ENCODE results near the gene PID1.
"Not testable (repeated sequence)": the region's sequence is repeated elsewhere in the genome, so short reads cannot be mapped to it uniquely, and the experiment has no call there.

Gene PID1

GRCh38 chr2:229210641-229211040 lies 60.4 kb downstream of the PID1 start:
- Histone ChIP-seq H3K9ac (ENCODE audit: low read length) (no peak overlapping the region), H3K4me1 (ENCODE audit: control insufficient read depth, low read depth, low read length) (peaks cover 2% of the 10 kb centered on the region), H3K27ac (ENCODE audit: low read length) (no peak overlapping the region), H3K4me3 (ENCODE audit: low read length) (no peak overlapping the region), H3K9me3 (ENCODE audit: control insufficient read depth, low read depth, low read length) (no peaks in the 10 kb centered on the region), H3K27me3 (ENCODE audit: control insufficient read depth, insufficient read depth, low read length) (no peaks in the 10 kb centered on the region), H3K36me3 (ENCODE audit: control insufficient read depth, low read depth, low read length) (no peaks in the 10 kb centered on the region)

- no peaks in the 10 kb centered on the region for H3K27me3 ChIP-seq (ENCODE audit: control insufficient read depth, insufficient read depth, low read length)
- no peaks in the 10 kb centered on the region for H3K36me3 ChIP-seq (ENCODE audit: control insufficient read depth, low read depth, low read length)
- no peak overlapping the region for H3K9ac ChIP-seq (ENCODE audit: low read length)
- H3K4me1 ChIP-seq (ENCODE audit: control insufficient read depth, low read depth, low read length) = no peaks in the 10 kb centered on the region
- H3K9me3 ChIP-seq (ENCODE audit: control insufficient read depth, low read depth, low read length) = no peaks in the 10 kb centered on the region
- no peak overlapping the region for H3K27ac ChIP-seq (ENCODE audit: low read length)
- no peak overlapping the region for H3K4me3 ChIP-seq (ENCODE audit: low read length)
Measured at GRCh38 chr2:229206548-229206947, 64.5 kb downstream of the PID1 start.

- Histone ChIP-seq H3K9me3 (ENCODE audit: control insufficient read depth, low read depth, low read length) (no peaks in the 10 kb centered on the region), H3K36me3 (ENCODE audit: control insufficient read depth, low read depth, low read length) (no peaks in the 10 kb centered on the region), H3K4me3 (ENCODE audit: low read length) (no peak overlapping the region), H3K4me1 (ENCODE audit: control insufficient read depth, low read depth, low read length) (no peaks in the 10 kb centered on the region), H3K27ac (ENCODE audit: low read length) (no peak overlapping the region), H3K9ac (ENCODE audit: low read length) (no peak overlapping the region), H3K27me3 (ENCODE audit: control insufficient read depth, insufficient read depth, low read length) (no peaks in the 10 kb centered on the region)
Measured at GRCh38 chr2:229205704-229206103, 65.4 kb downstream of the PID1 start.

- no peak overlapping the region for H3K4me3 ChIP-seq (ENCODE audit: low read length)
- H3K27me3 ChIP-seq (ENCODE audit: control insufficient read depth, insufficient read depth, low read length) = no peaks in the 10 kb centered on the region
- H3K36me3 ChIP-seq (ENCODE audit: control insufficient read depth, low read depth, low read length) = no peaks in the 10 kb centered on the region
- H3K9ac ChIP-seq (ENCODE audit: low read length) = no peak overlapping the region
- no peaks in the 10 kb centered on the region for H3K4me1 ChIP-seq (ENCODE audit: control insufficient read depth, low read depth, low read length)
- H3K9me3 ChIP-seq (ENCODE audit: control insufficient read depth, low read depth, low read length) = no peaks in the 10 kb centered on the region
- no peak overlapping the region for H3K27ac ChIP-seq (ENCODE audit: low read length)
Measured at GRCh38 chr2:229202646-229203045, 68.4 kb downstream of the PID1 start.

GRCh38 chr2:229201521-229201920 lies 69.6 kb downstream of the PID1 start:
- Histone ChIP-seq H3K36me3 (ENCODE audit: control insufficient read depth, low read depth, low read length) (no peaks in the 10 kb centered on the region), H3K27me3 (ENCODE audit: control insufficient read depth, insufficient read depth, low read length) (no peaks in the 10 kb centered on the region), H3K9me3 (ENCODE audit: control insufficient read depth, low read depth, low read length) (no peaks in the 10 kb centered on the region), H3K9ac (ENCODE audit: low read length) (no peak overlapping the region), H3K4me1 (ENCODE audit: control insufficient read depth, low read depth, low read length) (no peaks in the 10 kb centered on the region), H3K27ac (ENCODE audit: low read length) (no peak overlapping the region), H3K4me3 (ENCODE audit: low read length) (no peak overlapping the region)

- no peak overlapping the region for H3K9ac ChIP-seq (ENCODE audit: low read length)
- no peaks in the 10 kb centered on the region for H3K9me3 ChIP-seq (ENCODE audit: control insufficient read depth, low read depth, low read length)
- H3K27me3 ChIP-seq (ENCODE audit: control insufficient read depth, insufficient read depth, low read length) = no peaks in the 10 kb centered on the region
- no peak overlapping the region for H3K4me3 ChIP-seq (ENCODE audit: low read length)
- no peaks in the 10 kb centered on the region for H3K36me3 ChIP-seq (ENCODE audit: control insufficient read depth, low read depth, low read length)
- no peak overlapping the region for H3K27ac ChIP-seq (ENCODE audit: low read length)
- no peaks in the 10 kb centered on the region for H3K4me1 ChIP-seq (ENCODE audit: control insufficient read depth, low read depth, low read length)
Measured at GRCh38 chr2:229199267-229199666, 71.8 kb downstream of the PID1 start.

GRCh38 chr2:229196448-229196847 lies 74.6 kb downstream of the PID1 start:
- no peak overlapping the region for H3K4me3 ChIP-seq (ENCODE audit: low read length)
- H3K9ac ChIP-seq (ENCODE audit: low read length) = no peak overlapping the region
- no peaks in the 10 kb centered on the region for H3K27me3 ChIP-seq (ENCODE audit: control insufficient read depth, insufficient read depth, low read length)
- no peaks in the 10 kb centered on the region for H3K9me3 ChIP-seq (ENCODE audit: control insufficient read depth, low read depth, low read length)
- H3K27ac ChIP-seq (ENCODE audit: low read length) = no peak overlapping the region
- no peaks in the 10 kb centered on the region for H3K4me1 ChIP-seq (ENCODE audit: control insufficient read depth, low read depth, low read length)
- H3K36me3 ChIP-seq (ENCODE audit: control insufficient read depth, low read depth, low read length) = no peaks in the 10 kb centered on the region

GRCh38 chr2:229195346-229195947 lies 75.6 kb downstream of the PID1 start:
- Histone ChIP-seq H3K9me3 (ENCODE audit: control insufficient read depth, low read depth, low read length) (no peaks in the 10 kb centered on the region), H3K4me1 (ENCODE audit: control insufficient read depth, low read depth, low read length) (no peaks in the 10 kb centered on the region), H3K27ac (ENCODE audit: low read length) (no peak overlapping the region)

GRCh38 chr2:229193281-229193680 lies 77.8 kb downstream of the PID1 start:
- Histone ChIP-seq H3K4me1 (ENCODE audit: control insufficient read depth, low read depth, low read length) (no peaks in the 10 kb centered on the region), H3K9ac (ENCODE audit: low read length) (no peak overlapping the region), H3K4me3 (ENCODE audit: low read length) (no peak overlapping the region), H3K36me3 (ENCODE audit: control insufficient read depth, low read depth, low read length) (no peaks in the 10 kb centered on the region), H3K27me3 (ENCODE audit: control insufficient read depth, insufficient read depth, low read length) (no peaks in the 10 kb centered on the region), H3K27ac (ENCODE audit: low read length) (no peak overlapping the region), H3K9me3 (ENCODE audit: control insufficient read depth, low read depth, low read length) (no peaks in the 10 kb centered on the region)

More at GRCh38 chr2:229195346-229195947, 75.6 kb downstream of the PID1 start:
- Histone ChIP-seq H3K9ac (ENCODE audit: low read length) (no peak overlapping the region), H3K27me3 (ENCODE audit: control insufficient read depth, insufficient read depth, low read length) (no peaks in the 10 kb centered on the region), H3K4me3 (ENCODE audit: low read length) (no peak overlapping the region), H3K36me3 (ENCODE audit: control insufficient read depth, low read depth, low read length) (no peaks in the 10 kb centered on the region)

GRCh38 chr2:229191413-229191812 lies 79.7 kb downstream of the PID1 start:
- no peaks in the 10 kb centered on the region for H3K27me3 ChIP-seq (ENCODE audit: control insufficient read depth, insufficient read depth, low read length)
- no peaks in the 10 kb centered on the region for H3K9me3 ChIP-seq (ENCODE audit: control insufficient read depth, low read depth, low read length)
- no peak overlapping the region for H3K4me3 ChIP-seq (ENCODE audit: low read length)
- H3K4me1 ChIP-seq (ENCODE audit: control insufficient read depth, low read depth, low read length) = no peaks in the 10 kb centered on the region
- no peaks in the 10 kb centered on the region for H3K36me3 ChIP-seq (ENCODE audit: control insufficient read depth, low read depth, low read length)
- no peak overlapping the region for H3K9ac ChIP-seq (ENCODE audit: low read length)
- H3K27ac ChIP-seq (ENCODE audit: low read length) = no peak overlapping the region

GRCh38 chr2:229187123-229187522 lies 84.0 kb downstream of the PID1 start:
- H3K9me3 ChIP-seq (ENCODE audit: control insufficient read depth, low read depth, low read length); H3K27ac ChIP-seq (ENCODE audit: low read length); H3K36me3 ChIP-seq (ENCODE audit: control insufficient read depth, low read depth, low read length); H3K9ac ChIP-seq (ENCODE audit: low read length); H3K4me1 ChIP-seq (ENCODE audit: control insufficient read depth, low read depth, low read length); H3K27me3 ChIP-seq (ENCODE audit: control insufficient read depth, insufficient read depth, low read length); H3K4me3 ChIP-seq (ENCODE audit: low read length): not testable (repeated sequence)

- H3K9me3 ChIP-seq (ENCODE audit: control insufficient read depth, low read depth, low read length) = peaks cover 5% of the 10 kb centered on the region
- H3K4me1 ChIP-seq (ENCODE audit: control insufficient read depth, low read depth, low read length) = no peaks in the 10 kb centered on the region
- no peaks in the 10 kb centered on the region for H3K36me3 ChIP-seq (ENCODE audit: control insufficient read depth, low read depth, low read length)
- H3K27me3 ChIP-seq (ENCODE audit: control insufficient read depth, insufficient read depth, low read length) = no peaks in the 10 kb centered on the region
- H3K9ac ChIP-seq (ENCODE audit: low read length) = no peak overlapping the region
- H3K4me3 ChIP-seq (ENCODE audit: low read length) = no peak overlapping the region
- H3K27ac ChIP-seq (ENCODE audit: low read length) = no peak overlapping the region
Measured at GRCh38 chr2:229181641-229182040, 89.4 kb downstream of the PID1 start.

Data from iPS-18a (cell line).